Stimulated activated CD4-positive, alpha-beta T cell treated with anti-CD3 and anti-CD28 coated beads, TNF-alpha, amount 100 ng/mL, for 48 hours (primary cell): ENCODE measurements around the gene BCAP29.
"Not testable (repeated sequence)": the region's sequence is repeated elsewhere in the genome, so short reads cannot be mapped to it uniquely, and the experiment has no call there.

ENCODE experiments used
- DNase-seq, 3 donors: peaks; one replicate each; pipeline ENCODE4 v3.0.0-alpha.2; 2020; ENCODE audit warnings: low read depth in 3 of 3

Gene BCAP29

GRCh38 chr7:107622894-107623293 lies 42.8 kb downstream of the BCAP29 start:
- DNase-seq = no peak

- DNase-seq = no peak
Measured at GRCh38 chr7:107627002-107627401, 47.0 kb downstream of the BCAP29 start.

GRCh38 chr7:107628461-107629064 lies 48.5 kb downstream of the BCAP29 start:
- DNase-seq = no peak

- DNase-seq = no peak
Measured at GRCh38 chr7:107630342-107630741, 50.3 kb downstream of the BCAP29 start.

- no peak for DNase-seq
Measured at GRCh38 chr7:107631588-107632491, 51.8 kb downstream of the BCAP29 start.

- DNase-seq = no peak
Measured at GRCh38 chr7:107632492-107632865, 52.4 kb downstream of the BCAP29 start.

- no peak for DNase-seq
Measured at GRCh38 chr7:107638594-107638993, 58.5 kb downstream of the BCAP29 start.

GRCh38 chr7:107639070-107639469 lies 59.0 kb downstream of the BCAP29 start:
- DNase-seq = not testable (repeated sequence)

- no peak for DNase-seq
Measured at GRCh38 chr7:107641676-107642075, 61.6 kb downstream of the BCAP29 start.

- DNase-seq = no peak
Measured at GRCh38 chr7:107642501-107642900, 62.5 kb downstream of the BCAP29 start.

GRCh38 chr7:107643407-107643806 lies 63.4 kb downstream of the BCAP29 start:
- DNase-seq = no peak

- DNase-seq = no peak
Measured at GRCh38 chr7:107643938-107644308, 63.9 kb downstream of the BCAP29 start.

- no peak for DNase-seq
Measured at GRCh38 chr7:107644309-107644974, 64.4 kb downstream of the BCAP29 start.

- no peak for DNase-seq
Measured at GRCh38 chr7:107652642-107653041, 72.6 kb downstream of the BCAP29 start.

- DNase-seq = no peak
Measured at GRCh38 chr7:107658467-107658866, 78.4 kb downstream of the BCAP29 start.

GRCh38 chr7:107659666-107660065 lies 79.6 kb downstream of the BCAP29 start:
- peak in 2 of 3 donors; percentile 40 to 47 for DNase-seq

GRCh38 chr7:107660381-107661080 lies 80.5 kb downstream of the BCAP29 start, which contains the start of gene SLC26A4:
Gene SLC26A4 (plus strand): TSS chr7:107660828. CDS start chr7:107661642, 814 bp downstream.
- DNase-seq = peak in 2 of 3 donors; percentile 19 to 21

- peak in 2 of 3 donors; percentile 31 to 46 for DNase-seq
Measured at GRCh38 chr7:107661081-107661864, 81.2 kb downstream of the BCAP29 start.

GRCh38 chr7:107661865-107662379 lies 81.9 kb downstream of the BCAP29 start:
- DNase-seq = no peak

GRCh38 chr7:107663196-107663595 lies 83.2 kb downstream of the BCAP29 start:
- no peak for DNase-seq

- DNase-seq = no peak
Measured at GRCh38 chr7:107666790-107667189, 86.7 kb downstream of the BCAP29 start.
